IMR-90 (cell line): ENCODE data around the gene GPC5. TPM values are rescaled to one million over a fixed set of nuclear protein-coding genes. Genes with fewer than 3 reads are reported as not detected.

ENCODE experiments used
- ATAC-seq: fragments of 200-7000 bp; cut with Tn5 transposase; 2 replicates; pipeline ENCODE4 v1.9.1; 2020; ENCODE audit warnings: low read depth, mild to moderate bottlenecking, moderate library complexity
- BruUV-seq: library from RNA; stranded (reverse); fragments of 400-500 nt; replicated peaks from 2 replicates; lab custom pipeline; 2021; lab: Mats Ljungman, UMichigan
- CTCF ChIA-PET: fragments of 300-600 bp; formaldehyde crosslinking; extraction: SDS; loops from one replicate; lab custom pipeline; 2021; ENCODE audit warnings: antibody characterized with exemption; lab: Yijun Ruan, JAX
- POLR2A ChIA-PET: fragments of 300-600 bp; sonication (Branson Sonifier 250); formaldehyde crosslinking; loops from one replicate; lab custom pipeline; 2022; ENCODE audit warnings: antibody characterized with exemption; ENCODE audit not compliant: unreplicated experiment; lab: Charles Lee
- DNase-seq: peaks from one replicate; pipeline ENCODE4 v3.0.0; 2013
- H2AFZ ChIP-seq: replicated peaks from 2 replicates; pipeline ENCODE3; 2013; ENCODE audit warnings: low read length, mild to moderate bottlenecking; ENCODE audit not compliant: poor library complexity
- H2AK5ac ChIP-seq: 2 replicates; pipeline ENCODE4 v1.6.1; 2013; ENCODE audit warnings: low read depth, low read length, inconsistent platforms
- H2AK9ac ChIP-seq: replicated peaks from 2 replicates; pipeline ENCODE3; 2013; ENCODE audit warnings: mild to moderate bottlenecking, low read depth, low read length, moderate library complexity; ENCODE audit not compliant: poor library complexity
- H2BK120ac ChIP-seq: 2 replicates; pipeline ENCODE4 v1.6.1; 2013; ENCODE audit warnings: low read depth, low read length, inconsistent platforms
- H2BK15ac ChIP-seq: 3 replicates; pipeline ENCODE4 v1.6.1; 2013; ENCODE audit warnings: low read depth, low read length, inconsistent platforms
- H2BK20ac ChIP-seq: 2 replicates; pipeline ENCODE4 v1.6.1; 2013; ENCODE audit warnings: low read depth, mild to moderate bottlenecking, inconsistent platforms, low read length, moderate library complexity
- H2BK5ac ChIP-seq: 2 replicates; pipeline ENCODE4 v1.6.1; 2013; ENCODE audit warnings: mild to moderate bottlenecking, low read depth, low read length, inconsistent platforms; ENCODE audit not compliant: poor library complexity, severe bottlenecking
- H3K14ac ChIP-seq: replicated peaks from 2 replicates; pipeline ENCODE4 v1.6.1; 2013; ENCODE audit warnings: low read depth, low read length, inconsistent platforms
- H3K18ac ChIP-seq: 2 replicates; pipeline ENCODE4 v1.6.1; 2013; ENCODE audit warnings: low read depth, low read length, control low read depth
- H3K23ac ChIP-seq: 2 replicates; pipeline ENCODE4 v1.6.1; 2013; ENCODE audit warnings: low read depth, low read length, inconsistent platforms
- H3K27ac ChIP-seq: 2 replicates; pipeline ENCODE4 v1.5.1; 2013; ENCODE audit warnings: mild to moderate bottlenecking, control low read depth, low read length; ENCODE audit not compliant: insufficient read depth
- H3K27me3 ChIP-seq: 2 replicates; pipeline ENCODE4 v1.6.1; 2013; ENCODE audit warnings: low read length; ENCODE audit not compliant: control insufficient read depth, insufficient read depth
- H3K36me3 ChIP-seq: 2 replicates; pipeline ENCODE4 v1.6.1; 2013; ENCODE audit warnings: low read length, mixed read lengths; ENCODE audit not compliant: control insufficient read depth, insufficient read depth
- H3K4ac ChIP-seq: 2 replicates; pipeline ENCODE4 v1.6.1; 2013; ENCODE audit warnings: low read depth, low read length, inconsistent platforms
- H3K4me1 ChIP-seq: 2 replicates; pipeline ENCODE4 v1.6.1; 2013; ENCODE audit warnings: low read length, mixed read lengths; ENCODE audit not compliant: control insufficient read depth, insufficient read depth
- H3K4me2 ChIP-seq: 2 replicates; pipeline ENCODE4 v1.6.1; 2013; ENCODE audit warnings: low read depth, mild to moderate bottlenecking, control low read depth, low read length, moderate library complexity
- H3K4me3 ChIP-seq: 2 replicates; pipeline ENCODE4 v1.5.1; 2013; ENCODE audit warnings: low read depth, mild to moderate bottlenecking, control low read depth, low read length, moderate library complexity; ENCODE audit not compliant: insufficient read depth
- H3K56ac ChIP-seq: 2 replicates; pipeline ENCODE4 v1.6.1; 2013; ENCODE audit warnings: low read length, inconsistent platforms; ENCODE audit not compliant: insufficient read depth; ENCODE audit errors: extremely low read depth
- H3K79me1 ChIP-seq, 2 experiments: 2 replicates each; pipeline ENCODE4 v1.6.1; 2013; ENCODE audit warnings: low read length in 2 of 2, inconsistent platforms in 1 of 2, low read depth in 1 of 2
- H3K9ac ChIP-seq: 2 replicates; pipeline ENCODE4 v1.6.1; 2013; ENCODE audit warnings: low read depth, low read length, control low read depth
- H3K9me1 ChIP-seq: 2 replicates; pipeline ENCODE4 v1.6.1; 2013; ENCODE audit warnings: low read length, inconsistent platforms; ENCODE audit not compliant: insufficient read depth
- H3K9me3 ChIP-seq: 2 replicates; pipeline ENCODE4 v1.6.1; 2013; ENCODE audit warnings: low read length; ENCODE audit not compliant: control insufficient read depth, insufficient read depth
- H4K20me1 ChIP-seq: 2 replicates; pipeline ENCODE4 v1.6.1; 2013; ENCODE audit warnings: low read length, inconsistent platforms; ENCODE audit not compliant: insufficient read depth
- H4K5ac ChIP-seq: 2 replicates; pipeline ENCODE4 v1.6.1; 2013; ENCODE audit warnings: mild to moderate bottlenecking, low read depth, low read length, control low read depth
- H4K8ac ChIP-seq, 2 experiments: 2 replicates each; pipeline ENCODE4 v1.6.1; 2013; ENCODE audit warnings: low read depth in 2 of 2, low read length in 2 of 2, control low read depth in 1 of 2, inconsistent platforms in 1 of 2
- H4K91ac ChIP-seq: 2 replicates; pipeline ENCODE4 v1.6.1; 2013; ENCODE audit warnings: low read depth, low read length, inconsistent platforms; ENCODE audit not compliant: insufficient read depth
- FOS ChIP-seq: fragments of 150-350 bp; IDR thresholded peaks from 2 replicates; pipeline ENCODE4 v1.6.1; 2016; ENCODE audit warnings: low read depth, low read length
- WGBS, 2 experiments: methylation state at CpG; one replicate each; pipeline versions ENCODE4 v1.1.5 to v1.1.7; 2013; ENCODE audit warnings: missing lambda C conversion rate in 2 of 2; ENCODE audit not compliant: insufficient read length in 1 of 2; ENCODE audit errors: extremely low coverage in 2 of 2; 5-methylcytosine and 5-hydroxymethylcytosine counted together
- dilution Hi-C: fragments of 300-500 bp; cut with HindIII; formaldehyde crosslinking; loops from one replicate; pipeline ENCODE4 v1.14.3; 2018; ENCODE audit warnings: low sequenced_read_pairs; ENCODE audit not compliant: unreplicated experiment
- in situ Hi-C: fragments of 300-500 bp; cut with MboI; formaldehyde crosslinking; loops from 3 replicates; pipeline ENCODE4 v1.14.3; 2019; ENCODE audit warnings: low sequenced_read_pairs, inconsistent platforms, mixed read lengths
- intact Hi-C: fragments of 100-400 bp; cut with micrococcal nuclease; formaldehyde crosslinking; loops from 2 replicates; pipeline ENCODE4 v1.10.0; 2022
- polyA plus RNA-seq, 3 experiments: library from polyadenylated mRNA; depleted of rRNA; stranded (reverse); fragments of >200 nt; gene quantifications; 2 replicates each; pipeline ENCODE4 v1.2.3, GENCODE V29; 2012; ENCODE audit warnings: low replicate concordance in 1 of 3
- total RNA-seq: library from RNA; depleted of rRNA; stranded (reverse); fragments of >200 nt; gene quantifications from 2 replicates; pipeline ENCODE4 v1.2.3, GENCODE V29; 2012
- TF ChIP-seq, protein P1 (sequence below): conservative IDR thresholded peaks from 2 replicates; pipeline ENCODE4 v1.5.1; 2012; ENCODE audit warnings: mild to moderate bottlenecking, low read depth, low read length, improper control_type of control experiment

GPC5 gene
- total and polyA plus RNA-seq, 2 of the 4 experiments (the other 2 are of a cell fraction) = 0.94 to 1.8 TPM

DNA sequence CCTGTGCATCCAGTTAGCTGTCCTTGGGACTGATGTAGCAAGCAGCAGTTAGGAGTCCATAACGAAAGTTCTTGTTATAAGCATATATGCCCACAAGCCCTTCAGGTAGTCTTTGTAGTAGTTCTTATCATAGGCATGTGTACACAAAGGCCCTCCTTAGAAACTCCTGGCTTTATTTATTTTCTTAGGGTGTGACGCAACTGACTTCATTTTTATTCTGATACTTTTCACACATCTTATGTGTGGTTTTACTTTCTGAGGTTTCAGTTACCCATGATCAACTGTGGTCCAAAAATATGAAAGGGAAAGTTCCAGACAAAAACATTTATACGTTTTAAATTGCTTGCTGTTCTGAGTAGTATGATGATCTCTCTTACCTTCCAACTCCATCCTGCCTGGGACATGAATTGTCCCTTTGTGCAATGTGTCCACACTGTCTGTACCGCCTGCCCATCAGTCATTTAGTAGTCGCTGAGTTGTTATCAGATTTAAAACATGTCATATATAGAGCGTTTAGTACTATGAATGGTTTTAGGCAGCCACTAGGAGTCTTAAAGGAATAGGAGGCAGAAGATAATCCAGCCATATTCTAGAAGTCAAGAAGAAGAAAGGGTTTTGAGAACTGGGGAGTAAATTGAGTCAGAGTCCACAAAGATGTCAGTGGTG is 19.4 kb downstream of the GPC5 start:
- TF ChIP-seq, protein P1, sequence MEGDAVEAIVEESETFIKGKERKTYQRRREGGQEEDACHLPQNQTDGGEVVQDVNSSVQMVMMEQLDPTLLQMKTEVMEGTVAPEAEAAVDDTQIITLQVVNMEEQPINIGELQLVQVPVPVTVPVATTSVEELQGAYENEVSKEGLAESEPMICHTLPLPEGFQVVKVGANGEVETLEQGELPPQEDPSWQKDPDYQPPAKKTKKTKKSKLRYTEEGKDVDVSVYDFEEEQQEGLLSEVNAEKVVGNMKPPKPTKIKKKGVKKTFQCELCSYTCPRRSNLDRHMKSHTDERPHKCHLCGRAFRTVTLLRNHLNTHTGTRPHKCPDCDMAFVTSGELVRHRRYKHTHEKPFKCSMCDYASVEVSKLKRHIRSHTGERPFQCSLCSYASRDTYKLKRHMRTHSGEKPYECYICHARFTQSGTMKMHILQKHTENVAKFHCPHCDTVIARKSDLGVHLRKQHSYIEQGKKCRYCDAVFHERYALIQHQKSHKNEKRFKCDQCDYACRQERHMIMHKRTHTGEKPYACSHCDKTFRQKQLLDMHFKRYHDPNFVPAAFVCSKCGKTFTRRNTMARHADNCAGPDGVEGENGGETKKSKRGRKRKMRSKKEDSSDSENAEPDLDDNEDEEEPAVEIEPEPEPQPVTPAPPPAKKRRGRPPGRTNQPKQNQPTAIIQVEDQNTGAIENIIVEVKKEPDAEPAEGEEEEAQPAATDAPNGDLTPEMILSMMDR = no peak
- no peak for TF ChIP-seq FOS
- Histone ChIP-seq H3K4me3 (no peak overlapping the region), H2BK20ac (no peak overlapping the region), H3K4ac (no peak overlapping the region), H3K9me1 (no peaks in the 10 kb centered on the region), H3K9ac (no peak overlapping the region), H3K4me2 (no peak overlapping the region), H2AK5ac (no peak overlapping the region), H3K79me1 (no peaks in the 10 kb centered on the region), H3K14ac (no peak overlapping the region), H2AFZ (no peak overlapping the region), H3K56ac (no peak overlapping the region), H3K23ac (no peak overlapping the region), H2AK9ac (no peak overlapping the region), H3K27ac (no peak overlapping the region), H3K4me1 (no peaks in the 10 kb centered on the region), H2BK120ac (no peak overlapping the region), H3K9me3 (no peaks in the 10 kb centered on the region), H4K8ac (no peak overlapping the region), H4K20me1 (no peaks in the 10 kb centered on the region), H4K91ac (no peak overlapping the region), H3K36me3 (no peaks in the 10 kb centered on the region), H3K27me3 (no peaks in the 10 kb centered on the region), H3K18ac (no peak overlapping the region), H2BK5ac (no peak overlapping the region), H2BK15ac (no peak overlapping the region), H4K5ac (no peak overlapping the region)
- intact Hi-C loops (no loop called here), dilution Hi-C loops (no loop called here), in situ Hi-C loops (no loop called here)
- WGBS, 2 experiments = 60% methylated on average over 1 of the region's 6 CpGs; no CpG with 5 or more reads in 1 of the 2 experiments
- ChIA-PET POLR2A (no interaction called here), CTCF (no interaction called here)
- DNase-seq (no peak), ATAC-seq (no peak)
- BruUV-seq = no TSS peak
